ENCODE measurements around the gene TCAP.
"Not testable (repeated sequence)": the region's sequence is repeated elsewhere in the genome, so short reads cannot be mapped to it uniquely, and the experiment has no call there.

Gene TCAP

DNA sequence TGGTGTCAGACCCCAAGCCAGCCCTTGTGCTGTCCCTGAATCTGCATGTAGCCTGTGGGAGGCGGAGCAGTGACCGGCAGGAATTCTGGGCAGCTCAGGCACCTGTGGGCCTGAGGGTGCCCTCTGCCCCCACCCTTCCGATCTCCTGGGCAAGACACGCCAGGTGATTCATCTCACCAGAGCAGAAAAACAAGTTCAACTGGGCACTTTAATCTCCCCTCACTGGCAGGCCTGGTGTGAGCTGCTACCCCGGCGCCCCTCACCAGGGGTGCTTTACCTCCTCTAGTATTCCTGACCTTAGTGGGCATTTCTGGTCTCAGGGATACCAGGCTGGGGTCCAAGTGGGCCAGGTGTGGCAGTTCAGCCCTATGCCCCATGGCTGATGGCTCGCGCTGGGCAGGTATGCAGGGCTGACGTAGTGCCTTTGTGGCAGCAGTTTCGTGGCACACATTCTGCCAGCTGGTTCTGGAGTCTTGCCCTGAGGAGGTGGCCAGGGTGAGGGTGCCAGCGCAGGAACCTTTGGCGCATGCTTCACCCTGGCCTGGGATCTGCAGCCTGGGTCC is 40.7 kb downstream of the TCAP start:
- no peak for TF ChIP-seq CTCF (IDR thresholded peaks at IDR 0.05; ENCODE audit: insufficient read depth, missing control alignments)
- no peak for FAIRE-seq
- DNase-seq (ENCODE audit: insufficient read length, low spot score): no peak

GRCh38 chr17:39706383-39706782 is 41.2 kb downstream of the TCAP start:
- FAIRE-seq: no peak
- TF ChIP-seq CTCF (IDR thresholded peaks at IDR 0.05; ENCODE audit: insufficient read depth, missing control alignments): no peak
- DNase-seq (ENCODE audit: insufficient read length, low spot score): no peak

- DNase-seq (ENCODE audit: insufficient read length, low spot score) (no peak), FAIRE-seq (no peak)
- no peak for TF ChIP-seq CTCF (IDR thresholded peaks at IDR 0.05; ENCODE audit: insufficient read depth, missing control alignments)
Observed at GRCh38 chr17:39706921-39707337, 41.8 kb downstream of the TCAP start.

DNA sequence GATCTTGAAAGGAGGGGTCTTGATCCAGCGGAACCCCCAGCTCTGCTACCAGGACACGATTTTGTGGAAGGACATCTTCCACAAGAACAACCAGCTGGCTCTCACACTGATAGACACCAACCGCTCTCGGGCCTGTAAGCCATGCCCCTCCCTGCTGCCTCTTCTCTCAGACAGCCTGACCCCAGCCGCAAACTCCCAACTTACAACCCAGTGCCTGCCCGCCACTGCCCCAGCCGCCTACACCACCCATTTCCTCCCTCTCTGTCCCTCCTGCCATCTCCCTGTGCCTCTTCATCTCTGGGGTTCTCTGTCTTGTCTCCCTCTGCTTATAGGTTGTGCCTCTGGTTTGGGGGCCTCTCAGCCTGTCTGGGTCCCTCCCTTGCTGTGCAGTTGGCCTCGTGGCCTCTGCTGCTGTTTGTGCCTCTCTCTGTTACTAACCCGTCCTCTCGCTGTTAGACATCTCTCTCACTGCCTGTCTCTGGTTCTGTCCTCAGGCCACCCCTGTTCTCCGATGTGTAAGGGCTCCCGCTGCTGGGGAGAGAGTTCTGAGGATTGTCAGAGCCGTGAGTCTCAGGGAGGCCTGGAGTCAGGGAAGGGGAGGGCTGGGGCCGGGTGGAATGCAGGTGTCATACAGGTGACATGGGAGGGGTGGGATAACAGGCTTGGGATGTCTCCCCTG is 44.3 kb downstream of the TCAP start:
- FAIRE-seq: no peak
- no peak for TF ChIP-seq CTCF (IDR thresholded peaks at IDR 0.05; ENCODE audit: insufficient read depth, missing control alignments)
- no peak for DNase-seq (ENCODE audit: insufficient read length, low spot score)

DNA sequence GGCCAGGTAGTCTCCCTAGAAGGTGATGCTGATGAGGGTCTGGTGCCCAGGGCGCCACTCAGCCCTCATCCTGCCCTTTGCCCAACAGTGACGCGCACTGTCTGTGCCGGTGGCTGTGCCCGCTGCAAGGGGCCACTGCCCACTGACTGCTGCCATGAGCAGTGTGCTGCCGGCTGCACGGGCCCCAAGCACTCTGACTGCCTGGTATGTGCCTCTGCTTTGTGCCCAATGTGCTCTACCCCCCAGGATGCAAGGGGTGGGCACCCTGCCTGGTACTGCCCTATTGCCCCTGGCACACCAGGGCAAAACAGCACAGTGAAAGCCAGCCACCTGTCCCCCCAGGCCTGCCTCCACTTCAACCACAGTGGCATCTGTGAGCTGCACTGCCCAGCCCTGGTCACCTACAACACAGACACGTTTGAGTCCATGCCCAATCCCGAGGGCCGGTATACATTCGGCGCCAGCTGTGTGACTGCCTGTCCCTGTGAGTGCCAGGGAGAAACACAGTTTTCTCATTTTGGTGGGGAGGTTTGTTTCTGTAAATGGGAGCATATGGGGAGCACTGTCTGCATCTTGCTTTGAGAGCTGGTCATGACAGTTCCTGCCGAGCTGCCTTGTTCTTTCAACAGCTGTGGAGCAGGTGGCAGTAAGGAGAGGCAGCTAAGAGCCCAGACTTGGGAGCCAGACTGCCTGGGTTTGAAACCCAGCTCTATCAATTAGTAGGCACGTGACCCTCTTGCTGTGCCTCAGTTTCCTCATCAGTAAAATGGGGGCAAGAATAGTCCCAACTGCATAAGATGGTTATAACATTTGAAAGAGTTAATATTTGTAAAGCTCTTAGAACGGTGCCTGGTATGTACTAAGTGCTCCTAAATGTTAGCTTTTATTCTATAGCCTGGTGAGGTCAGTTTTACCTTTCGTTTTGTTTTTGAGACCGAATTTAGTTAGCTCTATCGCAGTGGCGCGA is 45.1 kb downstream of the TCAP start:
- TF ChIP-seq CTCF (IDR thresholded peaks at IDR 0.05; ENCODE audit: insufficient read depth, missing control alignments): no peak
- DNase-seq (ENCODE audit: insufficient read length, low spot score): no peak
- FAIRE-seq: no peak

GRCh38 chr17:39711071-39711470 is 45.9 kb downstream of the TCAP start:
- not testable (repeated sequence) for DNase-seq (ENCODE audit: insufficient read length, low spot score); FAIRE-seq

DNA sequence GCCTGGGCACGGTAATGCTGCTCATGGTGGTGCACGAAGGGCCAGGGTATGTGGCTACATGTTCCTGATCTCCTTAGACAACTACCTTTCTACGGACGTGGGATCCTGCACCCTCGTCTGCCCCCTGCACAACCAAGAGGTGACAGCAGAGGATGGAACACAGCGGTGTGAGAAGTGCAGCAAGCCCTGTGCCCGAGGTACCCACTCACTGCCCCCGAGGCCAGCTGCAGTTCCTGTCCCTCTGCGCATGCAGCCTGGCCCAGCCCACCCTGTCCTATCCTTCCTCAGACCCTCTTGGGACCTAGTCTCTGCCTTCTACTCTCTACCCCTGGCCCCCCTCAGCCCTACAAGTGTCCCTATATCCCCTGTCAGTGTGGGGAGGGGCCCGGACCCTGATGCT is 46.7 kb downstream of the TCAP start:
- no peak for DNase-seq (ENCODE audit: insufficient read length, low spot score)
- FAIRE-seq: no peak
- TF ChIP-seq CTCF (IDR thresholded peaks at IDR 0.05; ENCODE audit: insufficient read depth, missing control alignments): no peak
